ENCODE results near the gene CES3.
A peak's percentile ranks its signal among the peaks of the same experiment; 100 is the strongest.
"Not testable (repeated sequence)": the region's sequence is repeated elsewhere in the genome, so short reads cannot be mapped to it uniquely, and the experiment has no call there.

CES3 gene

GRCh38 chr16:66972983-66973382, 11.9 kb downstream of the CES3 start:
- no peak for DNase-seq (ENCODE audit: low spot score)

GRCh38 chr16:66973716-66974115, 12.7 kb downstream of the CES3 start:
- DNase-seq (ENCODE audit: low spot score): no peak

DNA sequence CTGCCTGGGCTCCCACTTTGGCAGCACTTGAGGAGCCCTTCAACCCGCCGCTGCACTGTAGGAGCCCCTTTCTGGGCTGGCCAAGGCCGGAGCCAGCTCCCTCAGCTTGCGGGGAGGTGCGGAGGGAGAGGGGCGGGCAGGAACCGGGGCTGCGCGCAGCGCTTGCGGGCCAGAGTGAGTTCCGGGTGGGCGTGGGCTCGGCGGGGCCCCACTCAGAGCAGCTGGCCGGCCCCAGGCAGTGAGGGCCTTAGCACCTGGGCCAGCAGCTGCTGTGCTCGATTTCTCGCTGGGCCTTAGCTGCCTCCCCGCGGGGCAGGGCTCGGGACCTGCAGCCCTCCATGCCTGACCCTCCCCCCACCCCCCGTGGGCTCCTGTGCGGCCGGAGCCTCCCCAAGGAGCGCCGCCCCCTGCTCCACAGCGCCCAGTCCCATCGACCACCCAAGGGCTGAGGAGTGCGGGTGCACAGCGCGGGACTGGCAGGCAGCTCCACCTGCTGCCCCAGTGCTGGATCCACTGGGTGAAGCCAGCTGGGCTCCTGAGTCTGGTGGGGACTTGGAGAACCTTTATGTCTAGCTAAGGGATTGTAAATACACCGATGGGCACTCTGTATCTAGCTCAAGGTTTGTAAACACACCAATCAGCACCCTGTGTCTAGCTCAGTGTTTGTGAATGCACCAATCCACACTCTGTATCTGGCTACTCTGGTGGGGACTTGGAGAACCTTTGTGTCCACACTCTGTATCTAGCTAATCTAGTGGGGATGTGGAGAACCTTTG, 13.3 kb downstream of the CES3 start:
- not testable (repeated sequence) for DNase-seq (ENCODE audit: low spot score)

- DNase-seq (ENCODE audit: low spot score): not testable (repeated sequence)
Observed at GRCh38 chr16:66974932-66975246, 13.8 kb downstream of the CES3 start.

DNA sequence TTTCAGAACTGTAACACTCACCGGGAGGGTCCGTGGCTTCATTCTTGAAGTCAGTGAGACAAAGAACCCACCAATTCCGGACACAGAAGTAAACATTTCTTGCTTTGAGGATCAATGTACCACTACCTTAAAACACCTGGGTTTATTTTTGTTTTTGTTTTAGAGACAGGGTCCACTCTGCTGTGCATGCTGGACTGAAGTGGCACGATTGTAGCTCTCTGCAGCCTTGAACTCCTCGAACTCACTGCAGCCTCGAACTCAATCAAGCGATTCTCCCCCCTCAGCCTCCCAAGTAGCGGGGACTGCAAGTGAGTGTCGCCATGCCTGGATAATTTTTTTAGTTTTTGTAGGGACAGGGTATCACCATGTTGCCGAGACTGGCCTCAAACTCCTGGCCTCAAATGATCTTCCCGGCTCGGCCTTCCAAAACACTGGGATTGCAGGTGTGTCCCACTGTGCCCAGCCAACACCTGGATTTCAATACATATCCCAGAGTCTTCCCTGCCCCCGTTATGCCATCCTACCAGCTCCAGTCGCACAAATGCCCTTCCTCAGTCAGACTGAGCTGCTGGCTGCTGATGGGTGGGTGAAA, 14.3 kb downstream of the CES3 start:
- no peak for DNase-seq (ENCODE audit: low spot score)

DNA sequence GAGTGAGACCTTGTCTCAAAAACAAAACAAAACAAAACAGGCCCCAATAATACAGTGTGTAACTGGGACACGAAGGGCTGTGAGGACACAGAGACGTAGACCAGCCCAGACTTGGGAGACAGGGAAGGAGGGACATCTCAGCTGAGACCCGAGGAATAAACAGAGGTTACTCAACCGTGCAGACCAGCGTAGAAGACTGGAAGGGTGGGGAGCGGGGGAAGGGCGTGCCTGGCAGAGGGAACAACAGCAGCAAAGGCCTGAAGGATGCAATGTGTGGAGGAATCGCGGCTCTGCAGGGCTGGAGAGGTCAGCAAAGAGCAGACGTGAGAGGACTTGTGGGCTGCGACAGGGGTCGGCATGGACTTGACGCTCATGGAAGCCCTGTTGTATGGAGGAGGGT, 15.7 kb downstream of the CES3 start:
- no peak for DNase-seq (ENCODE audit: low spot score)

DNA sequence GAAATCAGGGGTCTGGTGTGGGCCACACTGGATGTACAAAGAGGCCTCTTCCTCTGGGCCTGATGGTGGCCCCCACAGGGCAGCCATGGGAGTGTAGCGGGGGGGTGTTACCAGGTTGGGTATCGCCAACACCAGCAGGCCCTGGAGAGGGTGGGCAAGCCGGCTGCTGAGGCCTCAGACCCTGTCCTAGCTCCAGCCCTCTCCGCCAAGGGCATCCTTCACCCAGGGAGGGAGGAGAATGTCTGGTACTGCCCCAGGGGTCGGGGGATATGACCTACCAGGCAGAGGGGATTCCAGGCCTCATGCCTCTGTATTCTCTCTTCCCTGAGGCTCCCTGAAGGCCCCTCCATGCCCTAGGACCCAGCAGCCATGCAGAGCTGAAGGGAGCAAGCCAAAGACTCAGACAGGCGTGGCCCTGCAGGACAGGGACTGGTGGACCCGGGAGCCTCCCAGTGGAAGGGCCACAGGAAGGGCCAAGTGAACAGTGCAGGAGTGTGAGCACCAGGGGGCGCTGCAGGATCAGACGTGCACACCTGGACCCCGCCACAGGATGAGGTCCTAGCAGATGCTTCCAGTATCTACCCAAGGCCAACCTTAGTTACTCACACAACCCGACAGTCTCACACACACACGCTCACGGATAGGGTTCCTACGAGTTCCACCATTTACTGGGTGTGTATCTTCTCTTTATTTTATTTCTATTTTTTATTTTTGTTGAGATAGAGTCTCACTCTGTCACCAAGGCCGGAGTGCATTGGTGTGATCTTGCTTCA, 16.5 kb downstream of the CES3 start:
- peak; percentile 94 for DNase-seq (ENCODE audit: low spot score)

DNA sequence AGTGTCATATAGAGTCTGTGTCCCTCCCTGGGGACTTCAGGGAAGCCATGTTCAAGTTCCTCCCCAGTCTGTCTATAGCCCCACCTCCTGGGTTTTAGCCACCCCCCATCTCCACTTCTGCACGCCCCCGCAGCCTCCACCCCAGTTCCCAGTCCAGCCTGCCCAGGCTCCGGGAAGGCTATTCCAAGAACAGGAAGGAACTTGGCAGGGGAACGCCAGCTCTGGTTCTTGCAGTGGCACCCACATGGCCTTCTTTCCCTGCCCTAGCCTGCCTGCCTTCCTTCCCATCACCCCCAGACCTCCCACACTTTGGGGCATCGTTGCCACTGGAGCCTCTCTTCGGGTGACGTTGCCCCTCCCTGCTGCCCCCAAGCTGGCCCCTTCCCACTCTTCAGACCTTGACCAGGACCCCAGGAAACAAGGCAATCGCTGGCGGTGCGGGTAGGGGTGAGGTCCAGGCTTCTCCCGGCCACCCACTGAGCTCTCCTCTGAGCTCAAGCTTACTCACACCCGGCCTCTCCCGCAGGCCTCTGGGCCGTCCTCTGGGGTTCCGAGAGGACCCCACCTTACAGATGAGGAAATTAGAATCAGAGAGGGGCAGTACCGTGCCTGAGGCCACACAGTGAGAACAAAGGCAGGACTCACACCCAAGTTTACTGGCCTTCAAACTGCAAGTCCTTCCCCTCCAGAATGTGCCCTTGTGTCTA, 18.1 kb downstream of the CES3 start:
- DNase-seq (ENCODE audit: low spot score): no peak

DNA sequence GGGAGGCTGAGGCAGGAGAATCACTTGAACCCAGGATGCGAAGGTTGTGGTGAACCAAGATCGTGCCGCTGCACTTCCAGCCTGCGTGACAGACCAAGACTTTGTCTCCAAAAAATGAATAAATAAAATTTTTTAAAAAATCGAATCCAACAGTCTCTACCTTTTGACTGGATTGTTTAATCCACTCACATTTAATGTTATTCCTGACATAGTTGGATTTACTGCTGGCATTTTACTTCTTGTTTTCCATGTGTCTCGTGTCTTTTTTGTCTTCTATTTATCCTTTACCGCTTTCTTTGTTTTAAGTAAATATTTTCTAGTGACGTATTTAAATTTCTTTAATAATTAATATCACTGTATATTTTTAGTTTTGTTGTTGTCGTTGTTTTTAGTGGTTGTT, 22.0 kb downstream of the CES3 start:
- no peak for DNase-seq (ENCODE audit: low spot score)

GRCh38 chr16:66984892-66985311, 23.8 kb downstream of the CES3 start:
- no peak for DNase-seq (ENCODE audit: low spot score)

DNA sequence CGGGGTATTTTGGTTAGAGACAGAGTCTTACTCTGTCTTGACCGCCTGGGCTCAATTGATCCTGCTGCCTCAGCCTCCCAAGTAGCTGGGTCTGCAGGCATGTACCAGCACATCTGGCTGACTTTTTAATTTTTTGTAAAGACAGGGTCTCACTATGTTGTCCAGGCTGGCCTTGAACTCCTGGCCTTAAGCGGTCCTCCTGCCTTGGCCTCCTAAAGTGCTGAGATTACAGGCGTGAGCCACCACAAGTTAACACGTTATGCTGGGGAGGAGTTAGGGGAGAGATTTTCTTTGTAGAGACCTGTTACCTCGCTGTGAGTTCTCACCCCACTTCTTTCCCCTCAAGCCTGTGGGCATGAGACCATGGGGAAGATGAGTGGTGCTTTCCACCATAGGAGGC, 25.5 kb downstream of the CES3 start:
- DNase-seq (ENCODE audit: low spot score): no peak

- DNase-seq (ENCODE audit: low spot score): no peak
Observed at GRCh38 chr16:66988197-66988788, 27.2 kb downstream of the CES3 start, which contains the start of gene CES4A. Gene CES4A, plus strand, starts transcription at chr16:66988589. Its CDS starts 184 bp downstream, at chr16:66988773.

- DNase-seq (ENCODE audit: low spot score): no peak
Observed at GRCh38 chr16:66991545-66992077, 30.5 kb downstream of the CES3 start.

- DNase-seq (ENCODE audit: low spot score): not testable (repeated sequence)
Observed at GRCh38 chr16:66993558-66993957, 32.5 kb downstream of the CES3 start.

GRCh38 chr16:66996324-66996982, 35.4 kb downstream of the CES3 start:
- no peak for DNase-seq (ENCODE audit: low spot score)

DNA sequence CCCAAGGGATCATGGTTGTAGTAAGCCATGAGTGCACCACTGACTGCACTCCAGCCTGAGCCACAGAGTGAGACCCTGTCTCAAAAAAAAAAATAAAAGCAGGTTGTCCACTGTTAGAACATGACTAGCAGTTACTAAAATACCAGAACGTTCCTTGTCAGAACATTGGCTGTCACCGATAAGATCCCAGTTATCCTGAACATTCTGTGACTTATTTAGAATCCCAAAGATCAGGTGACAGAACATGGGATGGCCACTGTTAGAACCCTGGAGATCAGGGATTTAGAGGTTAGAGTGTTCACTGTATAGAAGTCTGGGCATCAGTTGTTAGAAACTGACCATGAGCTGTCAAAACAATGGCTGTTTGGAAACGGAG, 35.9 kb downstream of the CES3 start:
- DNase-seq (ENCODE audit: low spot score): no peak

GRCh38 chr16:67000384-67001351, 39.6 kb downstream of the CES3 start:
- peak; percentile 77 for DNase-seq (ENCODE audit: low spot score)

- no peak for DNase-seq (ENCODE audit: low spot score)
Observed at GRCh38 chr16:67001726-67002125, 40.7 kb downstream of the CES3 start.

DNA sequence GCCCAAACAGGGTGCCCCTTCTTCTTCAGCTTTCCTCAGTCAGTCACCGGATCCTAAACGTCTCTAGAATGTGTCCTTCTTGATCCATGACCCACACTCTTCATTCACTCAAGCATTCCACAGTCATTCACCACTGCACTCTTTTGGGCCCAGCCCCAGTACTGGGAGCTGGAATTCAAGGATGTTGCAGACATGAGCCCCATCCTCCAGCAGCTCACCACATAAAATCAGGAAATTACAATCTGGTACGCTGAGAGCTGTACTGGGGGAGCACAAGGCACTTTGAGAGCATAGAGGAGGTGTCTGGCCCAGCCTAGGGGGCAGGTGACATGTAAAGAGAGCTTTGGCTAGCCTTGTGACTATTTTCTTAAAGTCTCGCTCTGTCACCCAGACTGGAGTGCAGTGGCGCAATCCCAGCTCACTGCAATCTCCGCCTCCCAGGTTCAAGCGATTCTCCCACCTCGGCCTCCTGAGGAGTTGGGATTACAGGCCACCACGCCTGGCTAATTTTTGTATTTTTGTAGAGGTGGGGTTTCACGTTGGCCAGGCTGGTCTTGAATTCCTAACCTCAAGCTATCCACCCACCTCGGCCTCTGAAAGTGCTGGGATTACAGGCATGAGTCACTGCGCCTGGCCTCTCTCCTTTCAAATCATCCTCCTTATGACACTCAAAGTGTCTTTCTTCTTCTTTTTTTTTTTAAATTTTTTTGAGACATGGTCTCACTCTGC, 46.0 kb downstream of the CES3 start:
- no peak for DNase-seq (ENCODE audit: low spot score)

Measured in ecto neural progenitor cell (in vitro differentiated cells).